K562 treated with DMSO at 1 percent for 12 hours (cell line): Measurements from ENCODE around the gene TRMU. TPM values are rescaled to one million over a fixed set of nuclear protein-coding genes. Genes with fewer than 3 reads are reported as not detected.

Experiments used
- total RNA-seq: library from RNA; unstranded; fragments of 300-600 nt; gene quantifications from 2 replicates; pipeline ENCODE4 v1.2.3, GENCODE V29; 2022; ENCODE audit not compliant: insufficient read depth

The TRMU gene, protein sequence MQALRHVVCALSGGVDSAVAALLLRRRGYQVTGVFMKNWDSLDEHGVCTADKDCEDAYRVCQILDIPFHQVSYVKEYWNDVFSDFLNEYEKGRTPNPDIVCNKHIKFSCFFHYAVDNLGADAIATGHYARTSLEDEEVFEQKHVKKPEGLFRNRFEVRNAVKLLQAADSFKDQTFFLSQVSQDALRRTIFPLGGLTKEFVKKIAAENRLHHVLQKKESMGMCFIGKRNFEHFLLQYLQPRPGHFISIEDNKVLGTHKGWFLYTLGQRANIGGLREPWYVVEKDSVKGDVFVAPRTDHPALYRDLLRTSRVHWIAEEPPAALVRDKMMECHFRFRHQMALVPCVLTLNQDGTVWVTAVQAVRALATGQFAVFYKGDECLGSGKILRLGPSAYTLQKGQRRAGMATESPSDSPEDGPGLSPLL
- total RNA-seq, result 31.5 and 34.8 TPM in 2 replicates

DNA sequence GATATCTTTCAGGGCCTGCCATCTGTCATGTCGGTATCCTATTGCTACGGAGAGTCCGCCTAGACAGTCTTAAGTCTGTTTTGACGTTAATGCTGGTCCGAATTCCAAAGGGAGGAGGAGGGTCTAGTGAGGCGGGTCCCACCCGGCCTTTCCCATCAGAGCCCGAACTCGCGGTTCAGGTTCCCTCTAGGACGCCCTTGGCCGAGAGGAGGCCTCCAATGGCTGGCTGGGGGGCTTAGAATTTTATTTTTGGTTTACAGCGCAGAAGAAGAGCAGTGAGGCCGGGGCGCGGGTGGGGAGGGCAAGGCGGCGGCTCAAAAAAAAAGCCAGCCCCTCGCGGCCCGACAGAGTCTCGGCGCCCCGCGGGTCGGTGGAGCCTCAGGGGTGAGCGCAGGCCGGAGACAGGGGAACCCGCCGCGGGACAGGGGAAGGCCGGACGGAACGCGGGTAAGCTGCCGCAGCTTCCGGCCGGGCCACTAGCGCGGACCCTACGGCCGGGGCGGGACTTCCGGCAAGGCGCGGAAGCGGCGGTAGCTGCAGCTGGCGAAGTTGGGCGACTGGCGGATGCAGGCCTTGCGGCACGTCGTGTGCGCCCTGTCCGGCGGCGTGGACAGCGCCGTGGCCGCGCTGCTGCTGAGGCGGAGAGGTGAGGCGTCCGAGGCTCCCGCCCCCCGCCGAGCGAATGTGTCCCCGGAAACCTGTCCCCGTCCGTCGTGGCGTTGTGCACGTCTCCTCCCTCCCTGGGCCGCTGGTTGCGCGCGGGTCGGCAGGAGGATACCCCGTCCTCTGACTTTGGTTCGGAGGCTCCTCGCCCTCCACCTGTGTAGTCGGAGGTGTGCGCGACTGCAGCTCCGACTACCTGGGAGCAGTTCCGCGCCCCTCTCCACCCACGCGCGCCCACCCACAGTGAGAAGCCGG is at the start of gene TRMU:
TRMU (plus strand) TSS at position 514 of the 918 bp plus-strand sequence; CDS start at position 565, 51 bp downstream.

DNA sequence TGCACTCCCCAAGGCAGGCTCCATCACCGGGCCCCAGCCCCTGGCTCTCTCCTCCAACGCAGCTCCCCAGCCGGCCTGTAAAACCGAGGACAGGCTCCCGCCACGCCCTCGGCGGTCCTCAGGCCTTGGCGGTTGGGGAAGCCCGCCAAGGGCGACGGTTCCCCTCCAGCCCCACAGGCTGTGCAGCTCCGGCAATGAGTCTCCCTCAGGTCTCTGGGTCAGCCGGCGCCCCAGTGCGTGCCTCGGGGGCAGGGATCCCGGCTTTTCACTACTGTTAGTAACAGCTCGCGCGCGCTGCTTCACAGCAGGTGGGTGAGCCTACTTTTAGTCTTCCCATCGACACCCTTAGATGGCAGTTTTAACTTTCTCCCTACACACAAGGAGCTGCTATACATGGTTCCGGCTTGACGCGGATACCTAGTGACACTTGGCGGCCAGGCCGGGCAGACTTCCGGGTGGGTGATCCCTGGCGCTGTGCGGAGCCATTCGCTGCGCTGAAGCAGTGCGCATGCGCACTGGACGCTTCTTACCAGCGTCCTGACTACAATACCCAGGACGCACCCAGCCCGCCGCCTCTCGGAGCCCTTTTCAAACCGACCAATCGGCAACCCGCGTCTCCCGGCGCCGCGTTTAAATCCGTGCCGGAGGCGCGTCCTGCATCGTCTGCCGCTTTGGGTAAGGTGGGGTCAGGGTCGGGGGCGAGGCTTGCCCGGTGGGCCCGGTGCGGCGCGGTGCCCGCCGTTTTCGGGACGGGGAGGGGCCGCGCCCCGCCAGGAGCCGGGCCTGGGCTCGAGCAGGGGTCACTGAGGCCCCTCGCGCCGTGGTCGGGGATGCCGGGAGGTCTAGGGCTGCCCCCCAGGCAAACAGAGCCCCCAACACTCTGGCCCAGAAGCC is 39.0 kb upstream of the TRMU start, which contains the start of gene GTSE1:
GTSE1 (plus strand) TSS at position 614 of the 894 bp plus-strand sequence. CDS start 531 bp downstream, outside the sequence.

Other genes with a start within 250 kb of the TRMU start
- gene PPARA, start 185.2 kb upstream of the TRMU start, total RNA-seq, result 0.72 and 4.1 TPM in 2 replicates
- gene CDPF1, start 85.4 kb upstream of the TRMU start, total RNA-seq, result 10.6 and 17.7 TPM in 2 replicates
- gene PKDREJ, start 72.4 kb upstream of the TRMU start, total RNA-seq, result 0.19 and 1.7 TPM in 2 replicates
- gene TTC38, start 67.7 kb upstream of the TRMU start, total RNA-seq, result 11.9 and 24.3 TPM in 2 replicates
- gene GTSE1, start 38.8 kb upstream of the TRMU start, total RNA-seq, result 21.3 and 40.6 TPM in 2 replicates
- gene CELSR1, start 201.9 kb downstream of the TRMU start, total RNA-seq, result not detected in 2 replicates